Measurements from ENCODE around the gene CTNNA2.
A peak's percentile ranks its signal among the peaks of the same experiment; 100 is the strongest.

CTNNA2 gene

DNA sequence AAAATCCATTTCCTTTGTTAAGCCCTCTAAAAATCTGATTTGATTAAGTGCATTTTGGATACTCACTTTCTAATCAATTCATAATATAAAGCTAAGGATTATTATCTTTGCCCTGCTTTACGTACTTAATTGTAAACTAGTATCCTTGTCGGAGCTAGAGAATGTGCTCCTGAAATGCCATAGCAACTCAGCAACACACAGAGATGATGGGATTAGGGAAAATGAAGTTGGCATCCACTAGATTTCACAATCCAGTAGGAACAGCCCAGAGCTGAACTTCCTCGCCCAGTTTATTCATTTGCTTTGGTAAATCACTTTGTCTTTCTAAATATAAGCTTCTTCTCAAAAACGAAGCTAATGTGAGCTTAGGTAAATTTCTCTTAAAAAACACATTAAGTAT lies 386.3 kb downstream of the CTNNA2 start:
- no peak overlapping the region for H3K4me3 ChIP-seq (ENCODE audit: low read depth, low read length)
- H3K9me3 ChIP-seq = no peaks in the 10 kb centered on the region
- no peaks in the 10 kb centered on the region for H3K4me1 ChIP-seq
- H3K27me3 ChIP-seq = no peaks in the 10 kb centered on the region
- no peak for TF ChIP-seq CTCF (IDR thresholded peaks at IDR 0.05; ENCODE audit: low read depth, low read length)
- no peaks in the 10 kb centered on the region for H3K36me3 ChIP-seq
- no peak for DNase-seq

GRCh38 chr2:79901161-79901560 lies 388.3 kb downstream of the CTNNA2 start:
- no peak for TF ChIP-seq CTCF (IDR thresholded peaks at IDR 0.05; ENCODE audit: low read depth, low read length)
- H3K4me1 ChIP-seq = peaks cover 3% of the 10 kb centered on the region
- H3K36me3 ChIP-seq = no peaks in the 10 kb centered on the region
- H3K9me3 ChIP-seq = no peaks in the 10 kb centered on the region
- DNase-seq = no peak
- no peaks in the 10 kb centered on the region for H3K27me3 ChIP-seq
- H3K4me3 ChIP-seq (ENCODE audit: low read depth, low read length) = no peak overlapping the region

DNA sequence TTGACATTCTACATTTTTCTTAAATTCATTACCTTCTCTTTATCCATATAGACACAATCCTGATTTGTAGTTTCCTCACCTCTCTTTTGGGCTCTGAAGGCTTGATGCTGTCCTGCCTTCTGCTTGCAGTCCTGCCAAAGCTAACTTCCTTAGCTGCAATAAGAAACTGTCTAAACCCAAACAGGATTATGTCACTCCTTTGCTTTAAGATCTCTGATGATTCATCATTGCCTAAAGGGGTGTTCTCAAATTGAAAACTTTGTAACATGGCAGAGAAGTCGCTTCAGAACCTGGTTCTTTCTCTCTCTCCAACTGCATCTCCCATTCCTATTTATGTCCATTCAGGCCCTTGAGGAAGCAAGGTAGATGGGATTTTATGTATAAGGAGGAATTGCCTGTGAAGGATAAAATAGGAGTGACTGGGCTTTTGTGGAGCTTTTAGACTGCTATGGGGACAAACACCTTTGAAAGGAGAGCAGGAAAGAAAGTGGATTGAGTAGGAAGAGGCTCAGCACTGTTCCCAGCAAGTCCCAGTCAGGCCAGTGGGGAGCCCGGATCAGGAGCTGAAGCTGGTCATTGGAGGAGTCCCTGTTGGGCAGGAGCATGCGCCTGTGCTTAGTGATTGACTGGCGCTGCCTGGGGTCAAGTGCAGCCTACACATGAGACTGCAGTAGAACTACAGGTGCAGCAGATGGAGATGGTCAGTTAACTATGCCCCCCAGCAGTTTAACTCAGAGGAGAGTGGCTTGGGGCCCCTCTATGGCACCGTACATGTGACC lies 390.6 kb downstream of the CTNNA2 start:
- H3K4me3 ChIP-seq (ENCODE audit: low read depth, low read length) = no peak overlapping the region
- no peaks in the 10 kb centered on the region for H3K27me3 ChIP-seq
- TF ChIP-seq CTCF (IDR thresholded peaks at IDR 0.05; ENCODE audit: low read depth, low read length) = no peak
- H3K36me3 ChIP-seq = no peaks in the 10 kb centered on the region
- no peaks in the 10 kb centered on the region for H3K9me3 ChIP-seq
- H3K4me1 ChIP-seq = peaks cover 3% of the 10 kb centered on the region
- DNase-seq = no peak

GRCh38 chr2:79906139-79906890 lies 393.5 kb downstream of the CTNNA2 start:
- no peaks in the 10 kb centered on the region for H3K36me3 ChIP-seq
- no peak overlapping the region for H3K4me3 ChIP-seq (ENCODE audit: low read depth, low read length)
- peak; percentile 15 for DNase-seq
- no peaks in the 10 kb centered on the region for H3K9me3 ChIP-seq
- no peaks in the 10 kb centered on the region for H3K27me3 ChIP-seq
- TF ChIP-seq CTCF (IDR thresholded peaks at IDR 0.05; ENCODE audit: low read depth, low read length) = no peak
- H3K4me1 ChIP-seq = peaks cover 3% of the 10 kb centered on the region

GRCh38 chr2:79909521-79909920 lies 396.7 kb downstream of the CTNNA2 start:
- Histone ChIP-seq H3K27me3 (no peaks in the 10 kb centered on the region), H3K36me3 (no peaks in the 10 kb centered on the region), H3K4me1 (peaks cover 3% of the 10 kb centered on the region), H3K9me3 (no peaks in the 10 kb centered on the region), H3K4me3 (ENCODE audit: low read depth, low read length) (no peak overlapping the region)
- TF ChIP-seq CTCF (IDR thresholded peaks at IDR 0.05; ENCODE audit: low read depth, low read length) = no peak
- no peak for DNase-seq

DNA sequence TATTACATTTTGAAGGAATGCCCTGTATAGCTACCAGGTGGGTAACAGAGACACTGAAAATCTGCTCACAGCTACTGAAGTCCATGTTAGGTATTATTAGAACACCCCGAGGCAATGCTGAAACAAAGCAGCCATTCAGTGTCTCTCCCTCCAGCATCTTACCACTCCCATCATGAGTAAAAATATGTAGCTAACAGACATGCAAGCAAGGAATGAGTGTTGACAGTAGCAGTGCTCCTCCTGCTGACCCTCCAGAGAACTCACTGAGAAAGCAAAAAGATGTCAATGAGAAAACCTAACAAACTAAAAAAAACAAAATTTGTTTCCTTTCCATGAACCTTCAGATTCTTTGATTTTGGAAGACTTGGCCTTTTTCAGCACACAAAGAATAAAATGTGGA lies 397.8 kb downstream of the CTNNA2 start:
- H3K9me3 ChIP-seq = no peaks in the 10 kb centered on the region
- H3K36me3 ChIP-seq = no peaks in the 10 kb centered on the region
- peaks cover 3% of the 10 kb centered on the region for H3K4me1 ChIP-seq
- no peak for TF ChIP-seq CTCF (IDR thresholded peaks at IDR 0.05; ENCODE audit: low read depth, low read length)
- no peaks in the 10 kb centered on the region for H3K27me3 ChIP-seq
- no peak overlapping the region for H3K4me3 ChIP-seq (ENCODE audit: low read depth, low read length)
- DNase-seq = no peak

Measured in BE2C (cell line).